Measurements from ENCODE around the gene NCKAP5.

NCKAP5 gene

GRCh38 chr2:133204421-133204820 lies 363.8 kb downstream of the NCKAP5 start:
- DNase-seq (ENCODE audit: low read depth), result no peak

DNA sequence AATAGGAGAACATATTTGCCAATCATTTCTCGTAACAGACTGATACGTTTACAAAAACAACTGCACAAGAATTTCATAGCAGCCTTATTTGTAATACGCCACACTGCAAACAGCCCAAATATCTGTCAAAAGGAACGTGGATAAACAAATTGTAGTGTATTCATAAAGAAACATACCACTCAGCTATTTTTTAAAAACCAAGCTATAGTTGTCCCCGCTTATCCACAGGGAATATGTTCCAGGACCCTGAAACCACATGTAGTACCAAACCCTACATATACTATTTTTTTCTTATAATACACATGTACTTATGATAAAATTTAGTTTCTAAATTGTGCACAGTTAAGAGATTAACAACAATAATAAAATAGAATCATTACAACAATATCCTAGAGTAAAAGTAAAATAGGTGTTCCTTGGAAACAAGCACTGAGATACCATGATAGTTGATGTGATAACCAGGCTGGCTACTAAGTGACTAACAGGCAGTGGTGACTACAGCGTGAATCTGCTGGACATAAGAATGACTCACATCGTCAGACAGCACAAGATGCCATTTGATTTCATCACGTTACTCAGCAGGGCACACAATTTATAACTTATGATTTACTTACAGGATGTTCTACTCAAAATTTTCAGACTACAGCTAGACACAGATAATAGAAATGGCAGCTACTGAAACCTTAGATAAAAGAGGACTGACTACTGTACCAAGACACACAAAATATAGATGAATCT lies 367.4 kb downstream of the NCKAP5 start:
- no peak for DNase-seq (ENCODE audit: low read depth)

DNA sequence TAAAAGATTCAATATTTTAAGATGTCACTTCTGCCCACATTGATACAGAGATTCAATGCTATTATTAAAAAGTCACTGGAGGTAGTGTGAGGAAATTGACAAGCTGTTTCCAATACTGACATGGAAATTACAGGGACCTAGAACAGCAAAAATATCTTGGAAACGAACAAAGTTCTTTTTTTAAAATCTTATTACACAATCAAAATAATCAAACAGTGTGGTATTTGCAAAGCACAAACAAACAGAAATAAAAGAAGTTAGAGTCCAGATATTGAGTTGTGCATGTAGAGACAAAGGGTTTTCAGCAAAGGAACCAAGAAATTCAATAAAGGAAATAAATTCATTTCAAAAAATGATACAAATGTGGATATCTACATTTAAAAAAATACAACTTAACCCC lies 369.6 kb downstream of the NCKAP5 start:
- DNase-seq (ENCODE audit: low read depth), result no peak

DNA sequence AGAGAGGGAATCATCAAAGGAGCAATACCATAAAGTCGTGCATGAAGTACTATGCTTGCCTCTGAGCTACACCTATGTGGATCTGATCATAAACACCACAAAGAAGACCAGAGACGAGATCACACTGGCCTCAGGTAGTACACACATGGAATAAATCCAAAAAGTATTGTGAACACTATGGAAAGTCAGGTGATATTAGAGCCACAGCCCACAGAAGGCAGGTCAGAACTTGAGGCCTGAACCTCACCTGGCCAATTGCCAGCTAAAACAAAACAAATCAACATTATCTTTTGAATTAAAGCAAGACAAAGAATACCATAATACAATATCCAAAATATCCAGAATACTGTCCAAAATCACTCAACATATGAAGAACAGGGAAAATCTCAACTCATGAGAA lies 371.1 kb downstream of the NCKAP5 start:
- DNase-seq (ENCODE audit: low read depth), result no peak

DNA sequence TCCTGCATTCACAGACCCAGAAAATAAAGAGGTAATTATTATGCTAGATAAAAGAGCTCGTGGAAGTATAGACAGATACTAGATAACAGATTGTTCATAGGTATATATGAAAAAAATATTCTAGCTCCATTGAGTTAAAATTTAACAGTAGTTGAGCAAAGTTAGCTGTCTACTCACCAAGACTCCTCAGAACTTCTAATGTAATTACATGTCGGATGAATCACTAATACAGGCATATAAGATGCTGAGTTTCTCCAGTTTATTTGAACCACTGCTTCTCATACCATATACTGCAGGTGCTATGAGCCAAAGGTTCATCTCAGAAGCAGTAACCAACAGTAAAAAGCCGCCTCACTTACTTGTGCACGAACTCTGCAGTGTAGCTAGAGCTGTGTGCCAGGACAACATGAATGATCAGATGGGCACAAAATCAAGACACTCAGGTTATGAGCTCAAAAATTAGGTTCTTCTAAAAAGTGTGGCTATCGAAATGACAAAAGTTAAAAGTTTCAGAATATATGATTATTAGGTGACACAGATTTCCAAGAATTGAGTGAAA lies 373.4 kb downstream of the NCKAP5 start:
- DNase-seq (ENCODE audit: low read depth), result no peak

GRCh38 chr2:133194362-133194655 lies 374.0 kb downstream of the NCKAP5 start:
- DNase-seq (ENCODE audit: low read depth), result no peak

- DNase-seq (ENCODE audit: low read depth), result no peak
These were observed 374.5 kb downstream of the NCKAP5 start for GRCh38 chr2:133193544-133194361.

- DNase-seq (ENCODE audit: low read depth), result no peak
These were observed 376.2 kb downstream of the NCKAP5 start for GRCh38 chr2:133192028-133192427.

DNA sequence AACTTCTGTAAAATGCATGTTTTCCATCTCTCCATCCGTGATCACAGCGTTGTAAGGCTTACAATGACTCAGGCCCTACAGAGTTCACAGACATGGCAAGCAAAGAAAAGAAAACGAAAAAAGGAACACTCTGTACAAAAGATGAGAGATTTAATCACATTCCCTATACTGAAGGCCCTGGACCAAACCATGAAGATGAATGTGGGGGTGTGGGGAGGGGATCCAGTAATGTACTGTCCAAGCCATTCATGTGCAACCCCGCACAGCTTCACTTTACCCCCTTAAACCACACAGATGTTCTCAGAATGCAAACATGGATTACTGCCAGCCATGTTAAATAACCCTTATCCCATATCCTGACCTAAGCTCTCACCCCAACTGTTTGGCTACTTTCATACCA lies 391.1 kb downstream of the NCKAP5 start:
- no peak for DNase-seq (ENCODE audit: low read depth)

- no peak for DNase-seq (ENCODE audit: low read depth)
These were observed 392.3 kb downstream of the NCKAP5 start for GRCh38 chr2:133175926-133176325.

GRCh38 chr2:133173224-133173623 lies 395.0 kb downstream of the NCKAP5 start:
- no peak for DNase-seq (ENCODE audit: low read depth)

DNA sequence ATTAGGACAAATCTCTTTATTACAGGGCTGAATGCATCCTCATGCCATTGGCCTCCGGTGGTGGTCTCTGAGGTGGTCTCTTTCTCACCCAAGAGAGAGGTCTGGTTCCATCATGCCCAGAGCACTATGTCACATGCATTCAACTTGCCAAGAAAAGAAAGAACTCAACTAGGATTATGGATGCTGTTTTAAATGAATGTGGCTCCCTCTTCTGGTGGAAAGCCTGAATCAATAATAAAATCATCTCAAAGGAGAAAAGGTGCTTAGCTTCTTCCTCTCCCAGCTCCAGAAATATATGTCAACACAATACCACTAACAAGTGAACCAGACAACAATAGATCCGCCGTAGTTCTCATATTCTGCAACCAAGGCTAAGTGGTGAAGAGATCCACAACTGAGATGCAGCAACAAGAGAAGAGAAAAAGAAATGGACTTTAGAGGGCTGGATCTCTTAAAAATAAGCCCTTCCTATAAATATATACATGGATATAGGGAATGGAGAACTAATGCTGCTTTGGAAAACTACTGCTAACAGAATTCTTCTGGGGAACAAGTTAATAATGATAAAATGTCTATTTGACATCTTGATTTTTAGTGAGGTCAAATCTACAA lies 396.8 kb downstream of the NCKAP5 start:
- no peak for DNase-seq (ENCODE audit: low read depth)

DNA sequence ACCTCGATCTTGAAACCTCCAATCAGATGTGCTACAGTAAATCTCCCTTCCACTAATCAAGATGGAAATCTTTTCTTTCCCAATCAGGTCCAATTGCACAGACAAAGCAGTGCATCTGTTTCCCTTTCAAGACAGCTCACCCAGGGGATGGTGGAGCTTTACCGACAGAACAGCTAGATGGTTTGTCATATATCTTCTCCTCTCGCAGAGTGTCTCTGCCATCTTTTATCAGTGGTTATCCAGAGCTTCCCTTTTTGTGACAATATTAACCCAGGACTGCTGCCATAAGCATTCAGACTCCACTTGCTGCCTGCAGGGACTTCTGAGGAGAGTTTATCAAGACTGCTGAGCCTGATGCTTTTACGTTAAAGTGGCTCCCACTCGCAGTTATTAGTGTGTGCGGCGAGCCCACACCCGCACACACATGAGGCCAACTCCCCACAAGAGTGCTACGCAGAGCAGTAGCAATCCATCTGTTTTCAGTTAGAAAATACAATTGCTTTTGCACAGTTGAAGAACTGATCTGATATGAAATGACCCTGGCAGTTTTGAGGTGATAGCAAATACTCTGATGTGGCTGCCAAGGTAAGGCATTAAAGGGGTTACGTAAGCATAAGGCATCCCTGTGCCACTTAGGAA lies 398.9 kb downstream of the NCKAP5 start:
- no peak for DNase-seq (ENCODE audit: low read depth)

DNA sequence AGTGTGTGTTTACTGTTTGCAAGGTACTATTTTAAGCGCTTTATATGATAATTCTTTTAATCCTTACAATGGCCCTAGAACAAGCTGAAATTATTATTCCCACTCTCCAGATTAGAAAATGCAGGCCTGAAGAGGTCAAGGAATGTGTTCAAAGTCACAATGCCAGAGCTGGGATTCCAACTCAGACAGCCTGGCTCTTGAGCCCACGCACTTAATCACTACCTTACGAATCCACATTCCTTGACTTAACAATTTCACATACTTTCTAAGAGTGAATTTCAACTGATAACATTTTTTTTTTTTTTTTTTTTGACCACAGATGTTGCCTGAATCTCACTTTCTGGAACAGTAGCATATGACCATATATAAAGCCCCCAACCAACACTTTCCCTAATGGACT lies 400.3 kb downstream of the NCKAP5 start:
- no peak for DNase-seq (ENCODE audit: low read depth)

DNA sequence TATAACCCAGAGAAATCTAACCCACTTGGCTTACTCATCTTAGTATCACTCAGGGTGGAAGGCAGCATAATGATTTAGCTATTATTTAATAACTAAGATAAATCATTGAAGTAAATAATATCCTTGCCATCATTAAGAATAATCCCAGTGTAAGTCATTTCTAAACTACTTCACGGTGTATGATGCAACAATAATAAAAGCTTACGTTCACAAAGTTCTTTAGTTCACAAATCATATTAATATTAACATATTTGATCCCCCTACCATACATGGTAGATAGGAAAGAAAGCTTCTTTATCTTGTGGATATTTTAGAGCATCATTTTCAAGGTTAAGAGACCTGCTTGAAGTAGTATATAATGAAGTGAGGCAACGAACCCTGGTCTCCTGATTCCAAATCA lies 401.0 kb downstream of the NCKAP5 start:
- DNase-seq (ENCODE audit: low read depth), result no peak

GRCh38 chr2:133166031-133166430 lies 402.2 kb downstream of the NCKAP5 start:
- DNase-seq (ENCODE audit: low read depth), result no peak

DNA sequence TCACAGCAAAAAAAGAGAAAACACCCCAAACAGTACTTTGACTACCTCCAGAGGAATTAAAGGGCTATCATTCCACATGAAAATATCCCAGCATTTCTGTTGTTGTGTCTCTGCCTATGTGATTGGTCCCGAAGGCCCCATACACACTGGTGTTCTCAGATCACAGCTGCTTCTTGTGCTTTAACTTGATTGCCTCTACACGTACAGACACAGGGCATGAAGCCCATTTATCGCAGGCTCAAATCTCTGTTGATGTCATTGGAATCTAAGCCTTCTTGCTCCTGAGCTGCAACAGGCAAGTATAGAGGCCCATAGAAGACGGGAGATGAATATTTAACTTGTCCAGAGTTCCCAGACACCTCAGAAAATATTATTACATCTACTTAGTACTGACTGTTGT lies 405.2 kb downstream of the NCKAP5 start:
- no peak for DNase-seq (ENCODE audit: low read depth)

GRCh38 chr2:133158442-133158841 lies 409.8 kb downstream of the NCKAP5 start:
- no peak for DNase-seq (ENCODE audit: low read depth)

- DNase-seq (ENCODE audit: low read depth), result no peak
These were observed 410.2 kb downstream of the NCKAP5 start for GRCh38 chr2:133158024-133158423.

DNA sequence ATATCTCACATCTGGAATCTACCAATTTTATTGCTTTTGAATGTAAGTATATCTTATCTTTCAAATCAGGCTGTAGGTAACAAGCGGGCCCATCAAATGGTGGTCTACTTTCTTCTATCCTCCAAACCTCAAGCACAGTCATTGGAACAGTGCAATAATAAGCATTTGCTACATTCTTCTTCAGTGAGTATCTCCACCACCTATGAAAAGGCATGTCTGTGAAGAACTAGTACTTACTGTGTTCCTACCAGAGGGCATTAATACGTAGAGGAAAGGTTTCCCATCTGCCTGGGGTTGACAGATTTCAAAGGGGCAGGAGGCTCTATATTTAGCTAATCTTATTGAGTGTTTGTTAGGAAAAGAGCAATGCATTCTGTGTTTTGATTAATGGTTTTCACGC lies 411.1 kb downstream of the NCKAP5 start:
- DNase-seq (ENCODE audit: low read depth), result no peak

DNA sequence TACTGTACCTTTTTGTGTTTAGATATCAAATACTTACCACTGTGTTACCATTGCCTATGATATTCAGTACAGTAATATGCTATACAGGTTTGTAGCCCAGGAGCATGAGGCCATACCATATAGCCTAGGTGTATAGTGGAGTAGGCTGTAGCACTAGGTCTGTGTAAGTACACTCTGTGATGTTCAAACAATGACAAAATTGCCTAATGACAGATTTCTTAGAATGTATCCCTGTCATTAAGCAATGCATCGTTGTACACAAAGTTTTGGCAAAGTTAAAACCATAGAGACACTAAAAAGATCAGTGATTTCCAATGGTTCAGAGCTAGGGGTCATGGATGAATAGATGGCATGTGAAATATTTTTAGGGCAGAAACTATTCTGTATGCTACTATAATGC lies 415.5 kb downstream of the NCKAP5 start:
- DNase-seq (ENCODE audit: low read depth), result no peak

GRCh38 chr2:133148187-133148586 lies 420.1 kb downstream of the NCKAP5 start:
- DNase-seq (ENCODE audit: low read depth), result no peak

- DNase-seq (ENCODE audit: low read depth), result no peak
These were observed 421.4 kb downstream of the NCKAP5 start for GRCh38 chr2:133146893-133147292.
